HCT116 (cell line): ENCODE measurements around the gene NARF. TPM values are rescaled to one million over a fixed set of nuclear protein-coding genes. Genes with fewer than 3 reads are reported as not detected.

ENCODE experiments used
- ATAC-seq: fragments of 200-7000 bp; cut with Tn5 transposase; 2 replicates; pipeline ENCODE4 v1.9.1; 2020; ENCODE audit warnings: mild to moderate bottlenecking, moderate library complexity
- BruUV-seq: library from RNA; stranded (reverse); fragments of 400-500 nt; replicated peaks from 2 replicates; lab custom pipeline; 2021; lab: Mats Ljungman, UMichigan
- CTCF ChIA-PET: fragments of 300-600 bp; sonication (Branson Sonifier 250); formaldehyde crosslinking; loops from one replicate; lab custom pipeline; 2021; ENCODE audit warnings: antibody characterized with exemption; lab: Charles Lee
- POLR2A ChIA-PET: fragments of 300-600, 350-600 bp; sonication (Branson Sonifier 250); formaldehyde crosslinking; loops from one replicate; lab custom pipeline; 2021; ENCODE audit warnings: antibody characterized with exemption; lab: Charles Lee
- RAD21 ChIA-PET, 2 experiments: fragments of 300-600 bp; sonication (Branson Sonifier 250); formaldehyde crosslinking; loops; one replicate each; lab custom pipeline; 2023; ENCODE audit warnings: low total read pairs in 2 of 2; ENCODE audit not compliant: uncharacterized antibody in 2 of 2, unreplicated experiment in 2 of 2, low non-redundant PET in 1 of 2; lab: Charles Lee
- DNase-seq: peaks from one replicate; pipeline ENCODE4 v3.0.0-alpha.2; 2010; ENCODE audit warnings: low read depth, low spot score
- H2AFZ ChIP-seq: fragments of 200-600 bp; shearing (Covaris generic), sonication (generic); 2 replicates; pipeline ENCODE4 v1.6.1; 2017; ENCODE audit warnings: low read depth, mixed run types, mixed read lengths, antibody characterized with exemption, low read length; ENCODE audit not compliant: poor library complexity, severe bottlenecking
- H3K27ac ChIP-seq: 2 replicates; pipeline ENCODE4 v1.5.1; 2012; ENCODE audit warnings: low read depth, low read length
- H3K27me3 ChIP-seq: fragments of 200-600 bp; sonication (generic); 2 replicates; pipeline ENCODE4 v1.6.1; 2016; ENCODE audit warnings: mixed run types, low read length, mixed read lengths; ENCODE audit not compliant: insufficient read depth
- H3K36me3 ChIP-seq, 2 experiments: fragments of 200-500 bp in 1 of 2; fragments of 200-600 bp in 1 of 2; sonication (Bioruptor generic) in 1 of 2; sonication (generic) in 1 of 2; 2 replicates each; pipeline versions ENCODE4 v1.5.1 to v1.6.1; 2014 to 2016; ENCODE audit warnings: low read length in 2 of 2, inconsistent platforms in 1 of 2, mixed read lengths in 1 of 2, mixed run types in 1 of 2; ENCODE audit not compliant: insufficient read depth in 2 of 2, control insufficient read depth in 1 of 2
- H3K4me1 ChIP-seq, 2 experiments: fragments of 200-600 bp in 1 of 2; sonication (generic) in 1 of 2; 2 replicates each; pipeline versions ENCODE4 v1.5.1 to v1.6.1; 2012 to 2017; ENCODE audit warnings: low read length in 2 of 2, inconsistent platforms in 1 of 2, mild to moderate bottlenecking in 1 of 2, mixed read lengths in 1 of 2, mixed run types in 1 of 2, moderate library complexity in 1 of 2; ENCODE audit not compliant: insufficient read depth in 2 of 2, control insufficient read depth in 1 of 2
- H3K4me2 ChIP-seq: fragments of 200-600 bp; sonication (generic); 2 replicates; pipeline ENCODE4 v1.6.1; 2017; ENCODE audit warnings: mixed run types, low read length, mixed read lengths
- H3K4me3 ChIP-seq, 2 experiments: fragments of 200-600 bp in 1 of 2; sonication (generic) in 1 of 2; replicated peaks in 1 of 2; 2 replicates each; pipeline ENCODE4 v1.5.1; 2011 to 2016; ENCODE audit warnings: low read length in 2 of 2, control low read depth in 1 of 2, low read depth in 1 of 2, mild to moderate bottlenecking in 1 of 2, mixed read lengths in 1 of 2, mixed run types in 1 of 2
- H3K79me2 ChIP-seq: fragments of 200-600 bp; sonication (generic); 2 replicates; pipeline ENCODE4 v1.6.1; 2017; ENCODE audit warnings: mild to moderate bottlenecking, mixed run types, low read length, moderate library complexity, mixed read lengths; ENCODE audit not compliant: insufficient read depth
- H3K9ac ChIP-seq: fragments of 200-600 bp; sonication (generic); 2 replicates; pipeline ENCODE4 v1.6.1; 2016; ENCODE audit warnings: low read length, mixed read lengths
- H3K9me2 ChIP-seq: fragments of 200-600 bp; sonication (generic), shearing (Covaris generic); 2 replicates; pipeline ENCODE4 v1.6.1; 2017; ENCODE audit warnings: mixed run types, mild to moderate bottlenecking, moderate library complexity; ENCODE audit not compliant: insufficient read depth
- H3K9me3 ChIP-seq, 2 experiments: fragments of 200-500 bp in 1 of 2; fragments of 200-600 bp in 1 of 2; sonication (Bioruptor generic) in 1 of 2; sonication (generic) in 1 of 2; 2 replicates each; pipeline ENCODE4 v1.6.1; 2014 to 2017; ENCODE audit warnings: low read length in 2 of 2, mixed read lengths in 2 of 2, inconsistent platforms in 1 of 2, low read depth in 1 of 2, mild to moderate bottlenecking in 1 of 2, mixed run types in 1 of 2, moderate library complexity in 1 of 2; ENCODE audit not compliant: control insufficient read depth in 1 of 2, insufficient read depth in 1 of 2
- H4K20me1 ChIP-seq: fragments of 200-600 bp; sonication (generic), shearing (Covaris generic); 2 replicates; pipeline ENCODE4 v1.6.1; 2017; ENCODE audit warnings: mixed run types, mild to moderate bottlenecking, moderate library complexity; ENCODE audit not compliant: insufficient read depth
- CBX3 ChIP-seq: IDR thresholded peaks from 2 replicates; pipeline ENCODE4 v1.6.1; 2012; ENCODE audit warnings: low read depth
- CEBPB ChIP-seq: IDR thresholded peaks from 2 replicates; pipeline ENCODE4 v1.6.1; 2012; ENCODE audit warnings: low read depth
- EZH2phosphoT487 ChIP-seq: fragments of 200-600 bp; IDR thresholded peaks from 2 replicates; pipeline ENCODE4 v1.6.1; 2018; ENCODE audit warnings: antibody characterized with exemption, borderline replicate concordance
- FOSL1 ChIP-seq: IDR thresholded peaks from 2 replicates; pipeline ENCODE4 v1.6.1; 2012; ENCODE audit warnings: low read depth
- JUND ChIP-seq: IDR thresholded peaks from 2 replicates; pipeline ENCODE4 v1.6.1; 2012
- POLR2A ChIP-seq: IDR thresholded peaks from 2 replicates; pipeline ENCODE4 v1.7.0; 2011; ENCODE audit warnings: borderline replicate concordance; ENCODE audit not compliant: insufficient read depth, insufficient read length; ENCODE audit errors: extremely low read depth
- POLR2AphosphoS5 ChIP-seq: IDR thresholded peaks from 2 replicates; pipeline ENCODE4 v1.6.1; 2011; ENCODE audit warnings: mild to moderate bottlenecking, low read depth, low read length, moderate library complexity
- SP1 ChIP-seq: IDR thresholded peaks from 2 replicates; pipeline ENCODE4 v1.6.1; 2012; ENCODE audit warnings: low read depth
- YY1 ChIP-seq: IDR thresholded peaks from 2 replicates; pipeline ENCODE4 v1.6.1; 2011; ENCODE audit warnings: low read length, low read depth, moderate library complexity, mild to moderate bottlenecking; ENCODE audit not compliant: insufficient replicate concordance; ENCODE audit errors: extremely low read depth
- ZBTB33 ChIP-seq: IDR thresholded peaks from 2 replicates; pipeline ENCODE4 v1.6.1; 2011; ENCODE audit warnings: mild to moderate bottlenecking, low read length, moderate library complexity; ENCODE audit not compliant: insufficient replicate concordance; ENCODE audit errors: extremely low read depth
- ZNF274 ChIP-seq: fragments of 200-500 bp; sonication (Bioruptor generic); IDR thresholded peaks from 2 replicates; pipeline ENCODE4 v1.6.1; 2014; ENCODE audit warnings: mild to moderate bottlenecking, low read depth, low read length, inconsistent platforms
- intact Hi-C: fragments of 100-400 bp; cut with micrococcal nuclease; formaldehyde crosslinking; loops from 2 replicates; pipeline ENCODE4 v1.10.0; 2022
- total RNA-seq: library from RNA; stranded (reverse); gene quantifications from one replicate; pipeline ENCODE4 v1.2.1, GENCODE V29; 2021; ENCODE audit not compliant: unreplicated experiment
- TF ChIP-seq, protein P1 (sequence below): IDR thresholded peaks from 2 replicates; pipeline ENCODE4 v1.6.1; 2012
- TF ChIP-seq, protein P2 (sequence below): IDR thresholded peaks from 2 replicates; pipeline ENCODE4 v1.6.1; 2012
- TF ChIP-seq, protein P3 (sequence below), 3 experiments: fragments of 200-600 bp in 1 of 3; sonication (generic) in 1 of 3; IDR thresholded peaks in 2 of 3; conservative IDR thresholded peaks in 1 of 3; 2 replicates each; pipeline ENCODE4 v1.5.1; 2012 to 2017; ENCODE audit warnings: low read depth in 2 of 3, low read length in 2 of 3, antibody characterized with exemption in 1 of 3, borderline replicate concordance in 1 of 3, control low read depth in 1 of 3, mild to moderate bottlenecking in 1 of 3, mixed read lengths in 1 of 3, mixed run types in 1 of 3, moderate library complexity in 1 of 3; ENCODE audit not compliant: insufficient read depth in 1 of 3

NARF gene
- total RNA-seq, 1 experiment from 2014 or later: 91.8 TPM

DNA sequence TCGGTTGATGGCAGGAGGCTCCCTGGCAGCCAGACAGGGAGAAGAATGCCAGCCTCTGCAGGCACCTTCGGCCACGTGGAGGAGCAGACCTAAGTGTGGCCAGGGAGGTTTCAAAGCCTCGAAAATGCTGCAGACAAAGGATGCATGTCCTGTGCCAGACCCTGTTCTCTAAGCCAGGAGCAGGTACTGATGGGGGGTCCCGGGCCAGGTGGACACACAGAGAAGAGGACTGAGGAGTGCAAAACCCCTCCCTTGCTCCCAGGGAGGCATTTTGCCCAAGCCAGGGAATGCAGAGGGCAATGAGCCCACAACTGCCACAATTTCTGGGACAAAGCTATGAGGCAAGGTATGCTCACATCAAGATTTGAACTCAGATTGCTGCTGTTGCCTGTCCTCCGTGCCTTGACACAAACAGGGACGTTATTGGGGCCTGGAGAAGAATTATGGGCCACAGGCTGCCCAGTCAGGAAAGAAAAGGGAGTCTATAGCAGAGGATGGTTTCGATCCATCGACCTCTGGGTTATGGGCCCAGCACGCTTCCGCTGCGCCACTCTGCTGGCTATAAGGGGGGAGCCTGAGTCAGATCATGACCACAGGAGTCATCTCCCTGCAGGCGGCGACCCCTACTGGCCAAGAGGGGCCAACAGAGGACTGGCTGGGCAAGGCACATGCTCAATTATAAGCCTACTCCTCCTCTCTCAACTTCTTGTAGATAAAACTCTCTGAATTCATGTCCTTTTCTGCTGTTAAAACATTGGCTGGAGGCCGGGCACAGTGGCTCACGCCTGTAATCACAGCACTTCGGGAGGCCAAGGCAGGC is 35.9 kb downstream of the NARF start:
- Histone ChIP-seq H3K9me3 (no peaks in the 10 kb centered on the region), H3K4me2 (peak overlapping the region; percentile 66), H3K27ac (peak overlapping the region; percentile 76), H3K9me2 (no peaks in the 10 kb centered on the region), H3K9ac (peak overlapping the region; percentile 33), H2AFZ (no peak overlapping the region), H3K79me2 (no peaks in the 10 kb centered on the region), H4K20me1 (no peaks in the 10 kb centered on the region), H3K4me1 (peaks cover 39 to 53% of the 10 kb centered on the region in 2 experiments), H3K4me3 (peak overlapping the region in 1 of 2 experiments; percentile 9; a peak in 1 of 4 replicates), H3K36me3 (no peaks in the 10 kb centered on the region), H3K27me3 (no peaks in the 10 kb centered on the region)
- TF ChIP-seq CBX3 (peak; percentile 99), EZH2phosphoT487 (no peak), CEBPB (no peak), ZBTB33 (peak; percentile 83), SP1 (peak; percentile 55), ZNF274 (no peak), POLR2A (peak; percentile 39), JUND (no peak), YY1 (peak; percentile 77), POLR2AphosphoS5 (peak; percentile 53; the same call in 1 of the 2 replicates), FOSL1 (no peak)
- TF ChIP-seq, protein P1, sequence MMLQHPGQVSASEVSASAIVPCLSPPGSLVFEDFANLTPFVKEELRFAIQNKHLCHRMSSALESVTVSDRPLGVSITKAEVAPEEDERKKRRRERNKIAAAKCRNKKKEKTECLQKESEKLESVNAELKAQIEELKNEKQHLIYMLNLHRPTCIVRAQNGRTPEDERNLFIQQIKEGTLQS: peak; percentile 100
- TF ChIP-seq, protein P2, sequence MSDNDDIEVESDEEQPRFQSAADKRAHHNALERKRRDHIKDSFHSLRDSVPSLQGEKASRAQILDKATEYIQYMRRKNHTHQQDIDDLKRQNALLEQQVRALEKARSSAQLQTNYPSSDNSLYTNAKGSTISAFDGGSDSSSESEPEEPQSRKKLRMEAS: peak; percentile 79
- TF ChIP-seq, protein P3, sequence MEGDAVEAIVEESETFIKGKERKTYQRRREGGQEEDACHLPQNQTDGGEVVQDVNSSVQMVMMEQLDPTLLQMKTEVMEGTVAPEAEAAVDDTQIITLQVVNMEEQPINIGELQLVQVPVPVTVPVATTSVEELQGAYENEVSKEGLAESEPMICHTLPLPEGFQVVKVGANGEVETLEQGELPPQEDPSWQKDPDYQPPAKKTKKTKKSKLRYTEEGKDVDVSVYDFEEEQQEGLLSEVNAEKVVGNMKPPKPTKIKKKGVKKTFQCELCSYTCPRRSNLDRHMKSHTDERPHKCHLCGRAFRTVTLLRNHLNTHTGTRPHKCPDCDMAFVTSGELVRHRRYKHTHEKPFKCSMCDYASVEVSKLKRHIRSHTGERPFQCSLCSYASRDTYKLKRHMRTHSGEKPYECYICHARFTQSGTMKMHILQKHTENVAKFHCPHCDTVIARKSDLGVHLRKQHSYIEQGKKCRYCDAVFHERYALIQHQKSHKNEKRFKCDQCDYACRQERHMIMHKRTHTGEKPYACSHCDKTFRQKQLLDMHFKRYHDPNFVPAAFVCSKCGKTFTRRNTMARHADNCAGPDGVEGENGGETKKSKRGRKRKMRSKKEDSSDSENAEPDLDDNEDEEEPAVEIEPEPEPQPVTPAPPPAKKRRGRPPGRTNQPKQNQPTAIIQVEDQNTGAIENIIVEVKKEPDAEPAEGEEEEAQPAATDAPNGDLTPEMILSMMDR (IDR thresholded peaks at IDR 0.05 in 2 of 3, conservative IDR thresholded peaks at IDR 0.05 in 1 of 3; ENCODE audit: borderline replicate concordance in 1 of 3, insufficient read depth in 1 of 3, low read depth in 2 of 3, low read length in 2 of 3): peak; percentile 88 to 97 (median 97)
- RAD21 ChIA-PET: interaction anchor here in 1 of 2 experiments (0.6 kb wide), 1 partner anchor 12 kb away, joined by 3 read pairs; no protein-coding TSS in a partner anchor
- POLR2A ChIA-PET: interaction anchor here (0.6 to 1.2 kb wide), 5 partner anchors 25 to 32 kb away, joined by 3 to 4 read pairs (median 3); partner anchors contain the start of gene FOXK2
- peak; percentile 97 for DNase-seq
- TSS peak; percentile 99 for BruUV-seq
- CTCF ChIA-PET: interaction anchor here (1.0 to 1.6 kb wide), 6 partner anchors 9 to 63 kb away, joined by 3 to 8 read pairs (median 5); no protein-coding TSS in a partner anchor
- ATAC-seq: peak; percentile 87
- intact Hi-C loops: loop anchor here (1.0 to 5.0 kb wide), 3 partner anchors 33 to 57 kb away; partner anchors contain the start of gene NARF
